Measurements from ENCODE around the gene PRSS53. TPM values are rescaled to one million over a fixed set of nuclear protein-coding genes. Genes with fewer than 3 reads are reported as not detected.

PRSS53 gene
- total RNA-seq, 1 experiment from 2014 or later: 7.0 TPM

- CTCF ChIA-PET: no interaction called here
- no TSS peak for BruUV-seq (replicated peaks)
Measured at GRCh38 chr16:31082368-31083045, 6.2 kb downstream of the PRSS53 start.

GRCh38 chr16:31081428-31082351, 7.1 kb downstream of the PRSS53 start:
- Mint-ChIP-seq H3K4me1 (ENCODE audit: low read depth, unreplicated experiment) (no peaks in the 10 kb centered on the region), H3K9me3 (ENCODE audit: low read depth, unreplicated experiment) (no peaks in the 10 kb centered on the region), H3K27me3 (ENCODE audit: unreplicated experiment) (no peaks in the 10 kb centered on the region), H3K27ac (ENCODE audit: unreplicated experiment) (peak overlapping the region; percentile 20), H3K4me3 (ENCODE audit: low read depth, unreplicated experiment) (no peak overlapping the region), H3K36me3 (ENCODE audit: insufficient read depth, unreplicated experiment) (peaks cover 50% of the 10 kb centered on the region)
- CTCF ChIA-PET: no interaction called here
- intact Hi-C loops (cut with micrococcal nuclease; ENCODE audit: unreplicated experiment): no loop called here
- TF ChIP-seq CTCF (IDR thresholded peaks at IDR 0.05; ENCODE audit: unreplicated experiment): no peak
- BruUV-seq (replicated peaks): no TSS peak
- DNase-seq: no peak

More at GRCh38 chr16:31082368-31083045, 6.2 kb downstream of the PRSS53 start:
- no peak for DNase-seq
- intact Hi-C loops (cut with micrococcal nuclease; ENCODE audit: unreplicated experiment): no loop called here
- Mint-ChIP-seq H3K9me3 (ENCODE audit: low read depth, unreplicated experiment) (no peaks in the 10 kb centered on the region), H3K4me1 (ENCODE audit: low read depth, unreplicated experiment) (no peaks in the 10 kb centered on the region), H3K4me3 (ENCODE audit: low read depth, unreplicated experiment) (no peak overlapping the region), H3K36me3 (ENCODE audit: insufficient read depth, unreplicated experiment) (peaks cover 50% of the 10 kb centered on the region), H3K27me3 (ENCODE audit: unreplicated experiment) (no peaks in the 10 kb centered on the region), H3K27ac (ENCODE audit: unreplicated experiment) (no peak overlapping the region)
- no peak for TF ChIP-seq CTCF (IDR thresholded peaks at IDR 0.05; ENCODE audit: unreplicated experiment)

DNA sequence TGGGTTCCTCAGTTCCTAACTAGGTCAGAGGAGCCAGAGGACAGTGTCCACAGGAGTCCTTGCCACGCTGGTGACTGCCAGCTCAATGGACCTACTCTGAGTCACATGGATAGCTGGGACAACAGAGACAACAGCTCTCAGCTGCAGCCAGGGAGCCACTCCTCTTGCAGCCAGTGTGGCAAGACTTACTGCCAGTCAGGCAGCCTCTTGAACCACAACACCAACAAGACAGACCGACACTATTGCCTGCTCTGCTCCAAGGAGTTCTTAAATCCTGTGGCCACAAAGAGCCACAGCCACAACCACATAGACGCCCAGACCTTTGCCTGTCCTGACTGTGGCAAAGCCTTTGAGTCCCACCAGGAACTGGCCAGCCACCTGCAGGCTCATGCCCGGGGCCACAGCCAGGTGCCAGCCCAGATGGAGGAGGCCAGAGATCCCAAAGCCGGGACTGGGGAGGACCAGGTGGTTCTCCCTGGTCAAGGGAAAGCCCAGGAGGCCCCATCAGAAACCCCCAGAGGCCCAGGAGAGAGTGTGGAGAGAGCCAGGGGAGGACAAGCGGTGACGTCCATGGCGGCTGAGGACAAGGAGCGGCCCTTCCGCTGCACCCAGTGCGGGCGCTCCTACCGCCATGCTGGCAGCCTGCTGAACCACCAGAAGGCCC, 7.9 kb downstream of the PRSS53 start:
- Mint-ChIP-seq H3K4me1 (ENCODE audit: low read depth, unreplicated experiment) (no peaks in the 10 kb centered on the region), H3K27me3 (ENCODE audit: unreplicated experiment) (no peaks in the 10 kb centered on the region), H3K36me3 (ENCODE audit: insufficient read depth, unreplicated experiment) (peaks cover 55% of the 10 kb centered on the region), H3K9me3 (ENCODE audit: low read depth, unreplicated experiment) (no peaks in the 10 kb centered on the region), H3K27ac (ENCODE audit: unreplicated experiment) (peak overlapping the region; percentile 20), H3K4me3 (ENCODE audit: low read depth, unreplicated experiment) (no peak overlapping the region)
- intact Hi-C loops (cut with micrococcal nuclease; ENCODE audit: unreplicated experiment): no loop called here
- TF ChIP-seq CTCF (IDR thresholded peaks at IDR 0.05; ENCODE audit: unreplicated experiment): no peak
- CTCF ChIA-PET: no interaction called here
- no peak for DNase-seq
- no TSS peak for BruUV-seq (replicated peaks)

DNA sequence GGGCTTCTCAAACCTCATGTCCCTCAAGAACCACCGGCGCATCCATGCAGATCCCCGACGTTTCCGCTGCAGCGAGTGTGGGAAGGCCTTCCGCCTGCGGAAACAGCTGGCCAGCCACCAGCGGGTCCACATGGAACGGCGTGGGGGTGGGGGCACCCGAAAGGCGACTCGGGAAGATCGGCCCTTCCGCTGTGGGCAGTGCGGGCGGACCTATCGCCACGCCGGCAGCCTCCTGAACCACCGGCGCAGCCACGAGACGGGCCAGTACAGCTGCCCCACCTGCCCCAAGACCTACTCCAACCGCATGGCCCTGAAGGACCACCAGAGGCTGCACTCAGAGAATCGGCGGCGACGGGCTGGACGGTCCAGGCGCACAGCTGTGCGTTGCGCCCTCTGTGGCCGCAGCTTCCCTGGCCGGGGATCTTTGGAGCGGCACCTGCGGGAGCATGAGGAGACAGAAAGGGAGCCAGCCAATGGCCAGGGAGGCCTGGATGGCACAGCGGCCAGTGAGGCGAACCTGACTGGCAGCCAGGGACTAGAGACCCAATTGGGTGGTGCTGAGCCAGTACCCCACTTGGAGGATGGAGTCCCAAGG, 8.6 kb downstream of the PRSS53 start:
- Mint-ChIP-seq H3K4me1 (ENCODE audit: low read depth, unreplicated experiment) (peaks cover 3% of the 10 kb centered on the region), H3K27me3 (ENCODE audit: unreplicated experiment) (no peaks in the 10 kb centered on the region), H3K9me3 (ENCODE audit: low read depth, unreplicated experiment) (no peaks in the 10 kb centered on the region), H3K36me3 (ENCODE audit: insufficient read depth, unreplicated experiment) (peaks cover 55% of the 10 kb centered on the region), H3K4me3 (ENCODE audit: low read depth, unreplicated experiment) (no peak overlapping the region), H3K27ac (ENCODE audit: unreplicated experiment) (no peak overlapping the region)
- intact Hi-C loops (cut with micrococcal nuclease; ENCODE audit: unreplicated experiment): no loop called here
- TF ChIP-seq CTCF (IDR thresholded peaks at IDR 0.05; ENCODE audit: unreplicated experiment): no peak
- DNase-seq: no peak
- no TSS peak for BruUV-seq (replicated peaks)
- CTCF ChIA-PET: no interaction called here

Data from Calu3 (cell line).